SK-N-SH treated with all-trans-retinoic acid at 6 μM for 48 hours (cell line): ENCODE data around the gene NUDT9.

Source experiments
- GLIS3 ChIP-seq: fragments of 250-450 bp; sonication (Bioruptor Pico); IDR thresholded peaks from 2 replicates; pipeline ENCODE4 v1.5.0; 2020; ENCODE audit warnings: mild to moderate bottlenecking, moderate library complexity
- RARB ChIP-seq: fragments of 250-450 bp; sonication (Bioruptor Pico); IDR thresholded peaks from 2 replicates; pipeline ENCODE4 v1.8.0; 2021; ENCODE audit warnings: mild to moderate bottlenecking, moderate library complexity
- TF ChIP-seq, protein P1 (sequence below): fragments of 250-450 bp; sonication (Bioruptor Pico); IDR thresholded peaks from 2 replicates; pipeline ENCODE4 v1.5.1; 2020; ENCODE audit warnings: low read depth, mild to moderate bottlenecking, moderate library complexity
- TF ChIP-seq, protein P2 (sequence below): fragments of 250-450 bp; sonication (Bioruptor Pico); IDR thresholded peaks from 2 replicates; pipeline ENCODE4 v1.5.1; 2021; ENCODE audit warnings: mild to moderate bottlenecking, moderate library complexity

DNA sequence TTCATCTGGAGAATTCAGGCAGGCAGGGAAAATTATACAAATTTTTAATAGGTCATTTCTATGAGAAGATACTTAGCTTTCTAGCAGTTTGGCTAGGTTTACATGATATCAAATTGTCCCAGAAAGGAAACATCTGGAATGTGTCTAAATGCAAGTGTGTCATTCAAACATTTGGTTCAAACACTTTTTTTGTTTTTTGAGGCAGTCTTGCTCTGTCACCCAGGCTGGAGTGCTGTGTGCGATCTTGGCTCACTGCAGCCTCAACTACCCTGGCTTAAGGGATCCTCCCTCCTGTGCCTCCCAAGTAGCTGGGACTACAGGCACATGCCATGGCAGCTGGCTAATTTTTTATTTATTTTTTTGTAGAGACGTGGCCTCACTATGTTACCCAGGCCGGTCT lies 75.2 kb downstream of the NUDT9 start:
- TF ChIP-seq, protein P1, sequence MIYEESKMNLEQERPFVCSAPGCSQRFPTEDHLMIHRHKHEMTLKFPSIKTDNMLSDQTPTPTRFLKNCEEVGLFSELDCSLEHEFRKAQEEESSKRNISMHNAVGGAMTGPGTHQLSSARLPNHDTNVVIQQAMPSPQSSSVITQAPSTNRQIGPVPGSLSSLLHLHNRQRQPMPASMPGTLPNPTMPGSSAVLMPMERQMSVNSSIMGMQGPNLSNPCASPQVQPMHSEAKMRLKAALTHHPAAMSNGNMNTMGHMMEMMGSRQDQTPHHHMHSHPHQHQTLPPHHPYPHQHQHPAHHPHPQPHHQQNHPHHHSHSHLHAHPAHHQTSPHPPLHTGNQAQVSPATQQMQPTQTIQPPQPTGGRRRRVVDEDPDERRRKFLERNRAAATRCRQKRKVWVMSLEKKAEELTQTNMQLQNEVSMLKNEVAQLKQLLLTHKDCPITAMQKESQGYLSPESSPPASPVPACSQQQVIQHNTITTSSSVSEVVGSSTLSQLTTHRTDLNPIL (CRISPR knock-in tag) = no peak
- TF ChIP-seq RARB (CRISPR knock-in tag) (no peak), GLIS3 (no peak)
- TF ChIP-seq, protein P2, sequence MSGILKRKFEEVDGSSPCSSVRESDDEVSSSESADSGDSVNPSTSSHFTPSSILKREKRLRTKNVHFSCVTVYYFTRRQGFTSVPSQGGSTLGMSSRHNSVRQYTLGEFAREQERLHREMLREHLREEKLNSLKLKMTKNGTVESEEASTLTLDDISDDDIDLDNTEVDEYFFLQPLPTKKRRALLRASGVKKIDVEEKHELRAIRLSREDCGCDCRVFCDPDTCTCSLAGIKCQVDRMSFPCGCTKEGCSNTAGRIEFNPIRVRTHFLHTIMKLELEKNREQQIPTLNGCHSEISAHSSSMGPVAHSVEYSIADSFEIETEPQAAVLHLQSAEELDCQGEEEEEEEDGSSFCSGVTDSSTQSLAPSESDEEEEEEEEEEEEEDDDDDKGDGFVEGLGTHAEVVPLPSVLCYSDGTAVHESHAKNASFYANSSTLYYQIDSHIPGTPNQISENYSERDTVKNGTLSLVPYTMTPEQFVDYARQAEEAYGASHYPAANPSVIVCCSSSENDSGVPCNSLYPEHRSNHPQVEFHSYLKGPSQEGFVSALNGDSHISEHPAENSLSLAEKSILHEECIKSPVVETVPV (CRISPR knock-in tag) = no peak
